ENCODE measurements around the gene SDR39U1. TPM values are rescaled to one million over a fixed set of nuclear protein-coding genes. Genes with fewer than 3 reads are reported as not detected.

The SDR39U1 gene
- total and polyA plus RNA-seq, 10 of the 15 experiments (the other 5 are each of a cell fraction or from before 2014, with no cell fraction given), result 14.0 to 89.3 (median 42.2) TPM

GRCh38 chr14:24461336-24461735 is 18.8 kb upstream of the SDR39U1 start:
- no peaks in the 10 kb centered on the region for H3K9me3 ChIP-seq (replicated peaks; ENCODE audit: control insufficient read depth, insufficient read depth, low read length)
- H3K27ac ChIP-seq (ENCODE audit: control insufficient read depth, insufficient read depth), result no peak overlapping the region
- no peak overlapping the region for H3K9ac ChIP-seq (ENCODE audit: control insufficient read depth, insufficient read depth, low read length)
- no peak overlapping the region for H3K4me3 ChIP-seq
- peaks cover 7% of the 10 kb centered on the region for H3K4me1 ChIP-seq (ENCODE audit: control insufficient read depth, insufficient read depth, low read length)
- no peaks in the 10 kb centered on the region for H3K27me3 ChIP-seq (replicated peaks in 1 of 2; ENCODE audit: control insufficient read depth in 2 of 2, insufficient read depth in 2 of 2, low read length in 1 of 2)
- ChIA-PET RAD21 (ENCODE audit: unreplicated experiment) (no interaction called here), SMC1A (ENCODE audit: uncharacterized antibody, unreplicated experiment) (interaction anchor here (0.7 kb wide), 1 partner anchor 9 kb away, joined by 3 read pairs; no protein-coding TSS in a partner anchor), CTCF (no interaction called here), POLR2A (no interaction called here)
- BruUV-seq (replicated peaks), result no TSS peak
- H2AFZ ChIP-seq (ENCODE audit: control insufficient read depth, low read depth, low read length), result no peak overlapping the region
- ATAC-seq, result no peak
- in situ Hi-C loops (cut with MboI), result loop anchor here (5.0 kb wide), 1 partner anchor 51 kb away; no protein-coding TSS in a partner anchor
- no peaks in the 10 kb centered on the region for H3K36me3 ChIP-seq (ENCODE audit: control insufficient read depth in 2 of 2, insufficient read depth in 2 of 2, low read length in 1 of 2)
- no peak overlapping the region for H3K4me2 ChIP-seq (ENCODE audit: control insufficient read depth, insufficient read depth)
- no peaks in the 10 kb centered on the region for H3K79me2 ChIP-seq (ENCODE audit: control insufficient read depth, insufficient read depth, low read length)
- no peak for FAIRE-seq
- no peak for DNase-seq (ENCODE audit: low read depth, low spot score)
- intact Hi-C loops (cut with micrococcal nuclease; ENCODE audit: unreplicated experiment), result no loop called here
- no peaks in the 10 kb centered on the region for H4K20me1 ChIP-seq (ENCODE audit: control insufficient read depth, insufficient read depth)
- TF ChIP-seq BACH1 (IDR thresholded peaks at IDR 0.05; ENCODE audit: borderline replicate concordance), result no peak
- TF ChIP-seq MEF2A (IDR thresholded peaks at IDR 0.05; ENCODE audit: insufficient read depth, low read depth, low read length), result no peak
- TF ChIP-seq E2F8 (IDR thresholded peaks at IDR 0.05; ENCODE audit: low read depth, partially characterized antibody), result no peak
- TF ChIP-seq STAT1 (conservative IDR thresholded peaks at IDR 0.05), result no peak
- no peak for TF ChIP-seq MAX (IDR thresholded peaks at IDR 0.05; ENCODE audit: low read depth, low read length)
- no peak for TF ChIP-seq RUNX3 (IDR thresholded peaks at IDR 0.05; ENCODE audit: low read length)
- no peak for TF ChIP-seq SMC3 (IDR thresholded peaks at IDR 0.05; ENCODE audit: borderline replicate concordance, low read length)
- TF ChIP-seq FOXM1 (IDR thresholded peaks at IDR 0.05; ENCODE audit: low read depth, low read length), result no peak
- TF ChIP-seq ZNF687 (IDR thresholded peaks at IDR 0.05), result no peak
- TF ChIP-seq PRDM15 (CRISPR knock-in tag; IDR thresholded peaks at IDR 0.05), result no peak
- no peak for TF ChIP-seq BHLHE40 (IDR thresholded peaks at IDR 0.05; ENCODE audit: borderline replicate concordance in 1 of 2, low read depth in 2 of 2, low read length in 1 of 2)
- no peak for TF ChIP-seq SP1 (IDR thresholded peaks at IDR 0.05; ENCODE audit: low read depth, low read length)
- TF ChIP-seq LARP7 (IDR thresholded peaks at IDR 0.05), result no peak
- no peak for TF ChIP-seq HDAC6 (IDR thresholded peaks at IDR 0.05; ENCODE audit: unreplicated experiment)
- TF ChIP-seq POLR2A (IDR thresholded peaks at IDR 0.05; ENCODE audit: low read depth, low read length), result no peak
- no peak for TF ChIP-seq CREB1 (IDR thresholded peaks at IDR 0.05; ENCODE audit: low read depth)
